ENCODE data around the gene USP19. TPM values are rescaled to one million over a fixed set of nuclear protein-coding genes. Genes with fewer than 3 reads are reported as not detected.

The USP19 gene
- total and polyA plus RNA-seq, 2 of the 8 experiments (the other 6 are each of a cell fraction or from before 2014, with no cell fraction given): 46.4 to 65.8 TPM

DNA sequence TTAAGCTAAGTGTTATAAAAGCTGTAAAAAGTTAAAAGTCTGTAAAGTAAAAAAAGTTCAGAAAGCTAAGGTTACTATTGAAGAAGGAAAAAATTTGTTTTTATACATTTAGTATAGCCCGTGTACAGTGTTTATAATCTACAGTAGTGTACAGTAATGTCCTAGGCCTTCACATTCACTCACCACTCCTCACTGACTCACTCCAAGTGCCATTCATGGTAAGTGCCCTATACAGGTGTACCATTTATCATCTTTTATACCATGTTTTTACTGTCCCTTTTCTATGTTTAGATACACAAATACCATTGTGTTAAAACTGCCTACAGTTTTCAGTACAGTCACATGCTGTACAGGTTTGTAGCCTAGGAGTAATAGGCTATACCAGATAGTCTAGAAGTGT is 36.7 kb upstream of the USP19 start:
- H3K4me3 ChIP-seq (ENCODE audit: extremely low read depth in 1 of 4, insufficient read depth in 2 of 4, low read depth in 3 of 4, low read length in 4 of 4): no peak overlapping the region
- no peaks in the 10 kb centered on the region for H3K23me2 ChIP-seq (ENCODE audit: low read depth, low read length)
- H3K9ac ChIP-seq (replicated peaks in 1 of 4; ENCODE audit: extremely low read depth in 1 of 4, low read depth in 3 of 4, low read length in 3 of 4): no peak overlapping the region
- no peak overlapping the region for H2BK12ac ChIP-seq (ENCODE audit: low read depth, low read length)
- H4K8ac ChIP-seq (ENCODE audit: extremely low read depth, insufficient read depth, low read length): no peak overlapping the region
- H3K79me1 ChIP-seq (ENCODE audit: low read depth, low read length): peaks cover 3% of the 10 kb centered on the region; the same call in 1 of the 2 replicates
- no peak overlapping the region for H2AFZ ChIP-seq (ENCODE audit: low read length)
- 80% methylated on average over 1 of the region's 1 CpG; no CpG with 5 or more reads in 1 of the 2 experiments for WGBS, 2 experiments (ENCODE audit: extremely low coverage in 1 of 2, insufficient coverage in 1 of 2, insufficient read length in 1 of 2, insufficient replicate concordance in 2 of 2, low coverage in 1 of 2, low lambda C conversion rate in 2 of 2, missing lambda C conversion rate in 1 of 2)
- H3K23ac ChIP-seq (ENCODE audit: insufficient read length): no peak overlapping the region
- ChIA-PET CTCF (ENCODE audit: partially characterized antibody) (interaction anchor here (0.6 to 5.1 kb wide), 15 partner anchors 10 to 178 kb away, joined by 3 to 43 read pairs (median 7); partner anchors contain the start of genes CCDC71, KLHDC8B, LAMB2 and NDUFAF3), POLR2A (ENCODE audit: partially characterized antibody) (interaction anchor here (0.9 to 1.7 kb wide), 4 partner anchors 18 to 151 kb away, joined by 3 to 5 read pairs (median 4); partner anchors contain the start of gene WDR6)
- no peak overlapping the region for H2BK120ac ChIP-seq (replicated peaks; ENCODE audit: low read depth, low read length)
- H3K27me3 ChIP-seq (replicated peaks in 1 of 4; ENCODE audit: control insufficient read depth in 3 of 4, extremely low read depth in 1 of 4, insufficient read depth in 3 of 4, low read length in 3 of 4): no peaks in the 10 kb centered on the region
- H2BK15ac ChIP-seq (ENCODE audit: low read length): no peak overlapping the region
- no peak overlapping the region for H3K14ac ChIP-seq (ENCODE audit: insufficient read length)
- H3K79me2 ChIP-seq (ENCODE audit: control insufficient read depth in 1 of 2, insufficient read depth in 2 of 2, low read length in 2 of 2): no peaks in the 10 kb centered on the region
- no peak overlapping the region for H2BK5ac ChIP-seq (ENCODE audit: low read depth, low read length)
- no peaks in the 10 kb centered on the region for H3K4me1 ChIP-seq (replicated peaks in 1 of 4; ENCODE audit: control insufficient read depth in 3 of 4, insufficient read depth in 4 of 4, low read length in 3 of 4)
- H2AK5ac ChIP-seq (ENCODE audit: low read depth, low read length): no peak overlapping the region
- no peak overlapping the region for H3K4me2 ChIP-seq (ENCODE audit: insufficient read depth in 1 of 2, low read depth in 2 of 2, low read length in 2 of 2)
- no peak overlapping the region for H4K5ac ChIP-seq (ENCODE audit: insufficient read length, low read depth, low read length)
- FAIRE-seq (no peak), DNase-seq (ENCODE audit: low read depth in 1 of 2, low spot score in 2 of 2) (no peak)
- H4K91ac ChIP-seq (replicated peaks; ENCODE audit: insufficient read length, low read length): no peak overlapping the region
- H3K27ac ChIP-seq (ENCODE audit: low read depth, low read length): no peak overlapping the region
- no peaks in the 10 kb centered on the region for H3K9me3 ChIP-seq (ENCODE audit: insufficient read depth in 2 of 2, low read depth in 1 of 2, low read length in 1 of 2)
- H2BK20ac ChIP-seq (ENCODE audit: low read length): no peak overlapping the region
- no peak overlapping the region for H3K56ac ChIP-seq (replicated peaks; ENCODE audit: insufficient read length, low read depth, low read length)
- no peaks in the 10 kb centered on the region for H3K36me3 ChIP-seq (ENCODE audit: control insufficient read depth in 2 of 4, insufficient read depth in 4 of 4, low read length in 3 of 4)
- no peak overlapping the region for H3K4ac ChIP-seq (replicated peaks; ENCODE audit: insufficient read length, low read depth, low read length)
- H3K18ac ChIP-seq (ENCODE audit: extremely low read depth, low read length): no peak overlapping the region
- peaks cover 0 to 14% of the 10 kb centered on the region in 2 experiments for H4K20me1 ChIP-seq (replicated peaks in 1 of 2; ENCODE audit: control insufficient read depth in 1 of 2, insufficient read depth in 2 of 2, low read length in 2 of 2)
- TF ChIP-seq RFX5 (IDR thresholded peaks at IDR 0.05; ENCODE audit: borderline replicate concordance, low read depth, low read length) (no peak), SRF (IDR thresholded peaks at IDR 0.05; ENCODE audit: low read depth, low read length) (no peak), YY1 (IDR thresholded peaks at IDR 0.05; ENCODE audit: low read depth, low read length) (no peak), SP2 (IDR thresholded peaks at IDR 0.05; ENCODE audit: low read length) (no peak), NANOG (IDR thresholded peaks at IDR 0.05; ENCODE audit: insufficient read depth, low read depth, low read length, poor library complexity, severe bottlenecking) (no peak), GABPA (IDR thresholded peaks at IDR 0.05; ENCODE audit: borderline replicate concordance, insufficient read depth, low read length) (no peak), CHD2 (IDR thresholded peaks at IDR 0.05; ENCODE audit: low read length) (no peak), BACH1 (IDR thresholded peaks at IDR 0.05; ENCODE audit: low read length) (no peak), PHF8 (conservative IDR thresholded peaks at IDR 0.05; ENCODE audit: low read depth, low read length) (no peak), TEAD4 (IDR thresholded peaks at IDR 0.05; ENCODE audit: low read depth, low read length) (no peak), CREB1 (IDR thresholded peaks at IDR 0.05) (no peak), TAF7 (optimal IDR thresholded peaks at IDR 0.05; ENCODE audit: borderline replicate concordance, low read depth, low read length) (no peak), POLR2AphosphoS5 (IDR thresholded peaks at IDR 0.05; ENCODE audit: low read depth, low read length) (no peak), SIX5 (IDR thresholded peaks at IDR 0.05; ENCODE audit: low read depth, low read length) (no peak)
- TF ChIP-seq, protein P1, sequence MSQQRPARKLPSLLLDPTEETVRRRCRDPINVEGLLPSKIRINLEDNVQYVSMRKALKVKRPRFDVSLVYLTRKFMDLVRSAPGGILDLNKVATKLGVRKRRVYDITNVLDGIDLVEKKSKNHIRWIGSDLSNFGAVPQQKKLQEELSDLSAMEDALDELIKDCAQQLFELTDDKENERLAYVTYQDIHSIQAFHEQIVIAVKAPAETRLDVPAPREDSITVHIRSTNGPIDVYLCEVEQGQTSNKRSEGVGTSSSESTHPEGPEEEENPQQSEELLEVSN (IDR thresholded peaks at IDR 0.05): no peak
